ENCODE data around the gene SLC17A9.

SLC17A9 gene

GRCh38 chr20:62952373-62952967, at the start of gene SLC17A9:
TSS of gene SLC17A9 (plus strand) at chr20:62952709. CDS start at chr20:62952831, 122 bp downstream.
- DNase-seq (ENCODE audit: low read depth, low spot score), result peak; percentile 68

GRCh38 chr20:62902926-62903615, 49.4 kb upstream of the SLC17A9 start:
- DNase-seq (ENCODE audit: low read depth, low spot score), result no peak

GRCh38 chr20:62905536-62906117, 46.9 kb upstream of the SLC17A9 start:
- no peak for DNase-seq (ENCODE audit: low read depth, low spot score)

- DNase-seq (ENCODE audit: low read depth, low spot score), result no peak
Observed at GRCh38 chr20:62906209-62906608, 46.3 kb upstream of the SLC17A9 start.

- no peak for DNase-seq (ENCODE audit: low read depth, low spot score)
Observed at GRCh38 chr20:62906647-62907375, 45.7 kb upstream of the SLC17A9 start.

- no peak for DNase-seq (ENCODE audit: low read depth, low spot score)
Observed at GRCh38 chr20:62907384-62908317, 44.9 kb upstream of the SLC17A9 start.

GRCh38 chr20:62908971-62909791, 43.3 kb upstream of the SLC17A9 start:
- no peak for DNase-seq (ENCODE audit: low read depth, low spot score)

GRCh38 chr20:62910217-62910766, 42.2 kb upstream of the SLC17A9 start:
- no peak for DNase-seq (ENCODE audit: low read depth, low spot score)

- DNase-seq (ENCODE audit: low read depth, low spot score), result no peak
Observed at GRCh38 chr20:62910777-62911497, 41.6 kb upstream of the SLC17A9 start.

GRCh38 chr20:62911701-62912280, 40.7 kb upstream of the SLC17A9 start:
- no peak for DNase-seq (ENCODE audit: low read depth, low spot score)

GRCh38 chr20:62913043-62913630, 39.4 kb upstream of the SLC17A9 start:
- DNase-seq (ENCODE audit: low read depth, low spot score), result no peak

- no peak for DNase-seq (ENCODE audit: low read depth, low spot score)
Observed at GRCh38 chr20:62914436-62914835, 38.1 kb upstream of the SLC17A9 start.

- DNase-seq (ENCODE audit: low read depth, low spot score), result peak; percentile 87
Observed at GRCh38 chr20:62914970-62915457, 37.5 kb upstream of the SLC17A9 start.

- no peak for DNase-seq (ENCODE audit: low read depth, low spot score)
Observed at GRCh38 chr20:62916703-62917476, 35.6 kb upstream of the SLC17A9 start.

GRCh38 chr20:62917720-62918119, 34.8 kb upstream of the SLC17A9 start:
- no peak for DNase-seq (ENCODE audit: low read depth, low spot score)

- DNase-seq (ENCODE audit: low read depth, low spot score), result no peak
Observed at GRCh38 chr20:62918147-62918546, 34.4 kb upstream of the SLC17A9 start.

- no peak for DNase-seq (ENCODE audit: low read depth, low spot score)
Observed at GRCh38 chr20:62918831-62919230, 33.7 kb upstream of the SLC17A9 start.
